Suprapubic skin (tissue), 4 donors: ENCODE results near the gene NFE2L1. TPM values are rescaled to one million over a fixed set of nuclear protein-coding genes. Genes with fewer than 3 reads are reported as not detected.
"Not testable (repeated sequence)": the region's sequence is repeated elsewhere in the genome, so short reads cannot be mapped to it uniquely, and the experiment has no call there.

Source experiments
- DNase-seq, 2 donors: peaks; one replicate each; pipeline ENCODE4 v3.0.0-alpha.2; 2019; ENCODE audit warnings: low spot score in 2 of 2
- H3K27ac ChIP-seq: fragments of 200-600 bp; sonication (generic); one replicate; pipeline ENCODE4 v1.5.1; 2019
- H3K27me3 ChIP-seq: fragments of 200-600 bp; sonication (generic); one replicate; pipeline ENCODE4 v1.5.1; 2019
- H3K36me3 ChIP-seq: fragments of 200-600 bp; sonication (generic); one replicate; pipeline ENCODE4 v1.5.1; 2019
- H3K4me1 ChIP-seq: fragments of 200-600 bp; sonication (generic); one replicate; pipeline ENCODE4 v1.5.1; 2019
- H3K4me3 ChIP-seq: fragments of 200-600 bp; sonication (generic); one replicate; pipeline ENCODE4 v1.5.1; 2019; ENCODE audit warnings: mild to moderate bottlenecking
- H3K9me3 ChIP-seq: fragments of 200-600 bp; sonication (generic); one replicate; pipeline ENCODE4 v1.5.1; 2019
- EP300 ChIP-seq: sonication (generic); formaldehyde crosslinking; IDR thresholded peaks from one replicate; pipeline ENCODE4 v1.6.1; 2017; ENCODE audit warnings: antibody characterized with exemption
- POLR2A ChIP-seq, 2 donors: fragments of 450-650 bp; IDR thresholded peaks; one replicate each; pipeline ENCODE4 v1.6.1; 2017; ENCODE audit warnings: antibody characterized with exemption in 2 of 2, mild to moderate bottlenecking in 2 of 2, moderate library complexity in 2 of 2
- POLR2AphosphoS5 ChIP-seq, 3 donors: sonication (generic); formaldehyde crosslinking; IDR thresholded peaks; one replicate each; pipeline ENCODE4 v1.6.1; 2017; ENCODE audit warnings: antibody characterized with exemption in 3 of 3
- WGBS: methylation state at CpG from one replicate; pipeline ENCODE4 v1.1.5; 2018; 5-methylcytosine and 5-hydroxymethylcytosine counted together
- total RNA-seq, 4 donors: library from RNA; depleted of rRNA; stranded (reverse); fragments of >200 nt; gene quantifications; one replicate each; pipeline ENCODE4 v1.1.0, GENCODE V29; 2016
- TF ChIP-seq, protein P1 (sequence below), 2 donors: fragments of 200-600 bp in 1 of 2; fragments of 450-650 bp in 1 of 2; sonication (generic) in 1 of 2; IDR thresholded peaks; one replicate each; pipeline ENCODE4 v1.5.1; 2016 to 2019; ENCODE audit warnings: antibody characterized with exemption in 2 of 2, mild to moderate bottlenecking in 1 of 2, moderate library complexity in 1 of 2

Gene NFE2L1, protein sequence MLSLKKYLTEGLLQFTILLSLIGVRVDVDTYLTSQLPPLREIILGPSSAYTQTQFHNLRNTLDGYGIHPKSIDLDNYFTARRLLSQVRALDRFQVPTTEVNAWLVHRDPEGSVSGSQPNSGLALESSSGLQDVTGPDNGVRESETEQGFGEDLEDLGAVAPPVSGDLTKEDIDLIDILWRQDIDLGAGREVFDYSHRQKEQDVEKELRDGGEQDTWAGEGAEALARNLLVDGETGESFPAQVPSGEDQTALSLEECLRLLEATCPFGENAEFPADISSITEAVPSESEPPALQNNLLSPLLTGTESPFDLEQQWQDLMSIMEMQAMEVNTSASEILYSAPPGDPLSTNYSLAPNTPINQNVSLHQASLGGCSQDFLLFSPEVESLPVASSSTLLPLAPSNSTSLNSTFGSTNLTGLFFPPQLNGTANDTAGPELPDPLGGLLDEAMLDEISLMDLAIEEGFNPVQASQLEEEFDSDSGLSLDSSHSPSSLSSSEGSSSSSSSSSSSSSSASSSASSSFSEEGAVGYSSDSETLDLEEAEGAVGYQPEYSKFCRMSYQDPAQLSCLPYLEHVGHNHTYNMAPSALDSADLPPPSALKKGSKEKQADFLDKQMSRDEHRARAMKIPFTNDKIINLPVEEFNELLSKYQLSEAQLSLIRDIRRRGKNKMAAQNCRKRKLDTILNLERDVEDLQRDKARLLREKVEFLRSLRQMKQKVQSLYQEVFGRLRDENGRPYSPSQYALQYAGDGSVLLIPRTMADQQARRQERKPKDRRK
- 100 to 1,000 TPM in 2 of 4 donors, 10 to 100 TPM in 2; 89.9 to 250 (median 138) TPM for total RNA-seq

DNA sequence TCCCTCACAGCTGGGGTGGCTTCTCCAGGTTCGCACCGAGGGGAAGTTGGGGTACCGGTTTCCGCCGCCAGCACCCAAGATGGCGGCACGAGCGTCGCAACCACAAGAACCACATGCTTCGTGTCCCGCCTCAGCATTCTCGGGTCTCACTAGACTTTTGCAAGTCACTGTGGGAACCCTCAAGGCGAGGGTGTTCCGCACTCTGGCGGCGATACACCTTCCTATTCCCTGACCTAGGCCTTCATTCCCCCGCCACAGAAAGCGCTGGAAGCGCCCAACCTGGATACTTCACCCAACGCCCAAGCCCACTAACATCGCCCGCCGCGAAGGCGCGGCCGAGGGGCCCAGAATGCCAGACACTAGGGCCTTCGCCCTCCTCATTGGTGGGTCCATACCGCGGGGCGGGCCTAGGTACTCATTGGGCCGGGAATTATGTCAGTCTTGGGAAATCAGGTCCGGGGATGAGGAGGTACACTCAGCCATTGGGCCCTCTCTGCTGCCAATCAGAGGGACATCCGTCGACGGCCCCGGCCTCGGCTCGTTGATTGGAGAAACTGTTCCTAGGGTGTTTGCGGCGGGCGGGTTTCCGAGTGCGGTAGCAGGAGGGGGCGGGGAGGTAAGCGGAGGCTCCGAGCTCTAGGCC lies at the start of gene NFE2L1:
NFE2L1 (plus strand) TSS at position 619 of the 643 bp plus-strand sequence. CDS start 2,760 bp downstream, outside the sequence.
- TF ChIP-seq, protein P1, sequence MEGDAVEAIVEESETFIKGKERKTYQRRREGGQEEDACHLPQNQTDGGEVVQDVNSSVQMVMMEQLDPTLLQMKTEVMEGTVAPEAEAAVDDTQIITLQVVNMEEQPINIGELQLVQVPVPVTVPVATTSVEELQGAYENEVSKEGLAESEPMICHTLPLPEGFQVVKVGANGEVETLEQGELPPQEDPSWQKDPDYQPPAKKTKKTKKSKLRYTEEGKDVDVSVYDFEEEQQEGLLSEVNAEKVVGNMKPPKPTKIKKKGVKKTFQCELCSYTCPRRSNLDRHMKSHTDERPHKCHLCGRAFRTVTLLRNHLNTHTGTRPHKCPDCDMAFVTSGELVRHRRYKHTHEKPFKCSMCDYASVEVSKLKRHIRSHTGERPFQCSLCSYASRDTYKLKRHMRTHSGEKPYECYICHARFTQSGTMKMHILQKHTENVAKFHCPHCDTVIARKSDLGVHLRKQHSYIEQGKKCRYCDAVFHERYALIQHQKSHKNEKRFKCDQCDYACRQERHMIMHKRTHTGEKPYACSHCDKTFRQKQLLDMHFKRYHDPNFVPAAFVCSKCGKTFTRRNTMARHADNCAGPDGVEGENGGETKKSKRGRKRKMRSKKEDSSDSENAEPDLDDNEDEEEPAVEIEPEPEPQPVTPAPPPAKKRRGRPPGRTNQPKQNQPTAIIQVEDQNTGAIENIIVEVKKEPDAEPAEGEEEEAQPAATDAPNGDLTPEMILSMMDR (IDR thresholded peaks at IDR 0.05), result no peak
- TF ChIP-seq POLR2A (IDR thresholded peaks at IDR 0.05), result peak in 1 of 2 donors; percentile 62
- peak in 2 of 3 donors; percentile 48 to 82 for TF ChIP-seq POLR2AphosphoS5 (IDR thresholded peaks at IDR 0.05)
- peak within 1 kb of the TSS; percentile 98 for H3K27ac ChIP-seq
- H3K4me1 ChIP-seq, result peaks cover 84% of the 10 kb centered on the region
- no peaks in the 10 kb centered on the region for H3K9me3 ChIP-seq
- WGBS, result 0% methylated on average over 4 of the region's 47 CpGs
- H3K36me3 ChIP-seq, result peaks cover 5% of the 10 kb centered on the region
- DNase-seq, result peak; percentile 100
- peak within 1 kb of the TSS; percentile 74 for H3K4me3 ChIP-seq
- H3K27me3 ChIP-seq, result no peaks in the 10 kb centered on the region

DNA sequence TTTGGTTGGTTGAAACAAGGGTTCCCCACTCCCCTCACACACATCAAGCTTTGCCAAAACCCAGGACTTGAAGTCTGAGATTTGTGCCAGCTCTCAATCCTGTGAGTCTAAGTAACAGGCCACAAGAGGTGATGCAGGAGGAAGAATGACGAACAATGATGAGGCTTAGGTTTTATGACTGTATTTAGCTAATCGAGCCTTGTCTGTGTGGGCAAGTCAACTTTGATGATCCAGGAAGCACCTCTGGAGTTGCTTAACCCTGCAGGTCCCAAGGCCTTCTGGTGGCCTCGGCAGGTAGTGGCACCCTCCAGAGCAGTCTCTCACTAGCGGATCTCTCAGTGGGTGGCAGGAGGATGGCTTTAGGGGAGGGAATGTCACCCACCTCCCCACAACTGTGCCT lies 48.6 kb upstream of the NFE2L1 start:
- Histone ChIP-seq H3K9me3 (no peaks in the 10 kb centered on the region), H3K36me3 (no peaks in the 10 kb centered on the region), H3K27me3 (no peaks in the 10 kb centered on the region), H3K4me1 (peaks cover 19% of the 10 kb centered on the region), H3K27ac (no peak overlapping the region), H3K4me3 (no peak overlapping the region)
- WGBS, result 52% methylated on average over 4 of the region's 4 CpGs
- TF ChIP-seq EP300 (no peak), POLR2A (IDR thresholded peaks at IDR 0.05) (no peak), POLR2AphosphoS5 (IDR thresholded peaks at IDR 0.05) (no peak)
- TF ChIP-seq, protein P1 (IDR thresholded peaks at IDR 0.05), result no peak
- DNase-seq, result no peak

DNA sequence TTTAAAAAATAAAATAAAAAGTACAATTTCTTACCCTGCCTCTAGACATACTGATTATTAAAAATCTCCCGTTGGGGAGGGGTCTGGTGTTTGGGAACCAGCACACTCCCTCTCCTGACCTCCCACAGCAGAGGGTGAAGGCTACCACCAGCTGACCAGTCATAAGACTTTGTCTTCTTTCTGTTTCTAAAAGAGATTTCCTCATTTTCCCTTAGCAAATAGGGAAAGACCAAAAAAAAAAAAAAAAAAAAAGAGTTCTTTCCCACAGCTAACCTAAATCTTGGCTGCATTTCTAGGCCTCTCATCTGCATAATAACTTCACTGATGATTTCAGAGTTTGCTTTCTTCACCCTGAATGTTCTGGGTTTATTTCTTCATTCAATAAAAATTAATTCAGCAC lies 47.0 kb upstream of the NFE2L1 start:
- 71% methylated on average over 1 of the region's 1 CpG for WGBS
- Histone ChIP-seq H3K4me1 (peaks cover 19% of the 10 kb centered on the region), H3K27ac (no peak overlapping the region), H3K36me3 (no peaks in the 10 kb centered on the region), H3K9me3 (no peaks in the 10 kb centered on the region), H3K27me3 (no peaks in the 10 kb centered on the region), H3K4me3 (no peak overlapping the region)
- DNase-seq, result no peak
- TF ChIP-seq POLR2AphosphoS5 (IDR thresholded peaks at IDR 0.05) (no peak), EP300 (no peak), POLR2A (IDR thresholded peaks at IDR 0.05) (no peak)
- TF ChIP-seq, protein P1 (IDR thresholded peaks at IDR 0.05), result no peak

DNA sequence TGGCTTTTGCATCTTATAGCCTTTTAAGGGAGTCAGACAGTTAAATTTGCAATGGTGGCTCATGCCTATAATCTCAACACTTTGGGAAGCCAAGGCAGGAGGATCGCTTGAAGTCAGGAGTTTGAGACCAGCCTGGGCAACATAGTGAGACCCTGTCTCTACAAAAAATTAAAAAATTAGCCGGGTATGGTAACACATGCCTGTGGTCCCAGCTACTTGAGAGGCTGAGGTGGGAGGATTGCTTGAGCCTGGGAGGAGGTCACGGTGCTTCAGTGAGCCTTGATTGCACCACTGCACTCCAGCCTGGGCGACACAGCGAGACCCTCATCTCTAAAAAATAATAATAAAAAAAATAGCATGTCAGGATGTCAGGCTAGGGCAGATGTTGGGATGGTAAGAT lies 46.5 kb upstream of the NFE2L1 start:
- H3K27ac ChIP-seq, H3K36me3 ChIP-seq, DNase-seq, H3K9me3 ChIP-seq, H3K4me3 ChIP-seq, H3K27me3 ChIP-seq: not testable (repeated sequence)
- peaks cover 19% of the 10 kb centered on the region for H3K4me1 ChIP-seq
- 91% methylated on average over 5 of the region's 5 CpGs for WGBS

DNA sequence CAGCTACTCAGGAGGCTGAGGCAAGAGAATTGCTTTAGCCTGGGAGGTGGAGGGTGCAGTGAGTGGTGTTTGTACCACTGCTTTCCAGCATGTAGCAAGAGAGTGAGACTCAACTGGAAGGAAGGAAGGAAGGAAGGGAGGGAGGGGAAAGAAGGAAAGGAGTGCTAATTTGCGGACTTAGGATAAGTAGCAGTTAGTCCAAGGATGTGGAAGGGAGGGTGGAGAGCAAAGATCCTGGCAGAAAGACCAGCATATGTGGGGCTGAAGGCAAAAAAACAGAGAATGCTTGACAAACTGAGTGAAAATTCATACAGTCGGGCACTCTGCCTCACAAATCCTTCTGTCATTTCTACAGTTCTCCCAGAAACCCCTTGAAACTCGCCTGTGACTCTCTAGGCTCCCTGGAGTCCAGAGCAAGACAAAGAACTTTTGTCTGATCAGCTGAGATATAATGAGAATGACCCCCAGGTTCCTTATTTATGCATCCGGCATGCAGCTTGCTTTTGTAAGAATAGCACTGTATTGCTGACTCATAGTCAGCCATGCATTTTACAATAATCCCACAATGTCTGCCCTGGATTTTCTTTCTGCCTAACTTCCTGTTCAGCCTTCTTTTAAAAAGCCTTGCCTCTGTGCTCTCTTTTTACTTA lies 45.8 kb upstream of the NFE2L1 start:
- no peaks in the 10 kb centered on the region for H3K27me3 ChIP-seq

More for the DNA sequence above, 45.8 kb upstream of the NFE2L1 start:
- TF ChIP-seq POLR2AphosphoS5 (IDR thresholded peaks at IDR 0.05), result no peak
- TF ChIP-seq, protein P1 (IDR thresholded peaks at IDR 0.05), result no peak
- no peak for TF ChIP-seq EP300
- TF ChIP-seq POLR2A (IDR thresholded peaks at IDR 0.05), result no peak
- WGBS, result 46% methylated on average over 4 of the region's 4 CpGs
- peaks cover 19% of the 10 kb centered on the region for H3K4me1 ChIP-seq
- DNase-seq, result no peak
- peak overlapping the region; percentile 46 for H3K27ac ChIP-seq
- H3K4me3 ChIP-seq, result no peak overlapping the region
- no peaks in the 10 kb centered on the region for H3K9me3 ChIP-seq
- H3K36me3 ChIP-seq, result no peaks in the 10 kb centered on the region
